ENCODE measurements around the gene RCC1.
A peak's percentile ranks its signal among the peaks of the same experiment; 100 is the strongest.

Gene RCC1, protein sequence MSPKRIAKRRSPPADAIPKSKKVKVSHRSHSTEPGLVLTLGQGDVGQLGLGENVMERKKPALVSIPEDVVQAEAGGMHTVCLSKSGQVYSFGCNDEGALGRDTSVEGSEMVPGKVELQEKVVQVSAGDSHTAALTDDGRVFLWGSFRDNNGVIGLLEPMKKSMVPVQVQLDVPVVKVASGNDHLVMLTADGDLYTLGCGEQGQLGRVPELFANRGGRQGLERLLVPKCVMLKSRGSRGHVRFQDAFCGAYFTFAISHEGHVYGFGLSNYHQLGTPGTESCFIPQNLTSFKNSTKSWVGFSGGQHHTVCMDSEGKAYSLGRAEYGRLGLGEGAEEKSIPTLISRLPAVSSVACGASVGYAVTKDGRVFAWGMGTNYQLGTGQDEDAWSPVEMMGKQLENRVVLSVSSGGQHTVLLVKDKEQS

DNA sequence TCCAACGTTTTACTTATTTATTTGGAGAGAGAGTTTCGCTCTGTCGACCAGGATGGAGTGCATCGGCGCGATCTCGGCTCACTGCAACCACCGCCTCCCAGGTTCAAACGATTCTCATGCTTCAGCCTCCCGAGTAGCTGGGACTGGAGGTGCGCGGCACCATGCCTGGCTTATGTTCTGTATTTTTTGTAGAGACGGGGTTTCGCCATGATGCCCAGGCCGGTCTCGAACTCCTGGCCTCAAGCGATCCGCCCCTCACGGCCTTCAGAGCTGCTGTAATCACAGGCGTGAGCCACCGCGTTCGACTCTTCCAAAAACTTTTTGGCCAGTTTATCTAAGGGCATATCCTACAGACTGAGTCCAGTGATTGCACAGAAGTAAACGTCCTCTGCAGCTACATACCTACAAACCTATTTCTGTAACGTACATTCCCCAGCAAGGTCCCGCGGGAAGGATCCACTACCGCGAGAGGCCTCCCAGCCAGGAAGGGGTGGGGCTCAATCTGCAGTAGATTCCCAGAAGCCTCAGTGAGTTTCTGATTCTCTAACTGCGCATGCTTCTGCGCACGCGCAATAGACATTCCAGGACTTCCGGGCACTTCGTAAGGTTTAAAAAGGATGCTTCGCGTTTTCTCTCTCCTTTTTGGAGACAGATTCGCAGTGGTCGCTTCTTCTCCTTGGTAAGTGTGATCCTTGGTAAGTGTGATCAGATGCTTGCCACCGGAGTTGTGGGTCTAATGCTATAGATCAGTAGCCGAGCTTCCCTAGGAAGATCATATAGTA lies at the start of gene RCC1:
Gene RCC1, plus strand, starts transcription at position 638 of the 782 bp plus-strand sequence. CDS start 23,824 bp downstream, outside the sequence.
- Histone ChIP-seq H3K4me1 (no peaks in the 10 kb centered on the region), H3K9ac (peak within 1 kb of the TSS; percentile 67), H3K9me3 (ENCODE audit: control insufficient read depth, low read length) (no peaks in the 10 kb centered on the region), H3K4me2 (ENCODE audit: low read length) (peak within 1 kb of the TSS; percentile 64), H3K27me3 (ENCODE audit: control insufficient read depth, insufficient read depth, low read length) (no peaks in the 10 kb centered on the region), H3K27ac (peak within 1 kb of the TSS; percentile 56), H2AFZ (peak within 1 kb of the TSS; percentile 90), H3K4me3 (ENCODE audit: low read depth, low read length) (peak within 1 kb of the TSS; percentile 86), H3K36me3 (ENCODE audit: control insufficient read depth, insufficient read depth, low read length) (no peaks in the 10 kb centered on the region), H3K79me2 (no peaks in the 10 kb centered on the region)
- TF ChIP-seq, protein P1, sequence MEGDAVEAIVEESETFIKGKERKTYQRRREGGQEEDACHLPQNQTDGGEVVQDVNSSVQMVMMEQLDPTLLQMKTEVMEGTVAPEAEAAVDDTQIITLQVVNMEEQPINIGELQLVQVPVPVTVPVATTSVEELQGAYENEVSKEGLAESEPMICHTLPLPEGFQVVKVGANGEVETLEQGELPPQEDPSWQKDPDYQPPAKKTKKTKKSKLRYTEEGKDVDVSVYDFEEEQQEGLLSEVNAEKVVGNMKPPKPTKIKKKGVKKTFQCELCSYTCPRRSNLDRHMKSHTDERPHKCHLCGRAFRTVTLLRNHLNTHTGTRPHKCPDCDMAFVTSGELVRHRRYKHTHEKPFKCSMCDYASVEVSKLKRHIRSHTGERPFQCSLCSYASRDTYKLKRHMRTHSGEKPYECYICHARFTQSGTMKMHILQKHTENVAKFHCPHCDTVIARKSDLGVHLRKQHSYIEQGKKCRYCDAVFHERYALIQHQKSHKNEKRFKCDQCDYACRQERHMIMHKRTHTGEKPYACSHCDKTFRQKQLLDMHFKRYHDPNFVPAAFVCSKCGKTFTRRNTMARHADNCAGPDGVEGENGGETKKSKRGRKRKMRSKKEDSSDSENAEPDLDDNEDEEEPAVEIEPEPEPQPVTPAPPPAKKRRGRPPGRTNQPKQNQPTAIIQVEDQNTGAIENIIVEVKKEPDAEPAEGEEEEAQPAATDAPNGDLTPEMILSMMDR (IDR thresholded peaks at IDR 0.05), result no peak

DNA sequence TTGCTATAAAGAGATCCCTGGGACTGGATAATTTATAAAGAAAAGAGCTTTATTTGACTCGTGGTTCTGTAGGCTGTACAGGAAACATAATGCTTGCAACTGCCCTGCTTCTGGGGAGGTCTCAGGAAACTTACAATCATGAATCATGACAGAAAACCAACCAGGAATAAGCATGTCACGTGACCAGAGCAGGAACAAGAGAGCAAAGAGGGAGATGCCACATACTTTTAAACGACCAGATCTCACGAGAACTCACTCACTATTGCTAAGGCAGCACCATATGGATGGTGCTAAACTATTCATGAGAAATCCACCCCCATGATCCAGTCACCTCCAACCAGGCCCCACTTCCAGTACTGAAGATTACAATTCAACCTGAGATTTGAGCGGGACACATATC lies 49.8 kb upstream of the RCC1 start:
- H3K36me3 ChIP-seq (ENCODE audit: control insufficient read depth, insufficient read depth, low read length), result no peaks in the 10 kb centered on the region
- H3K27ac ChIP-seq, result no peak overlapping the region
- no peak overlapping the region for H2AFZ ChIP-seq
- TF ChIP-seq, protein P1 (IDR thresholded peaks at IDR 0.05), result no peak
- H3K27me3 ChIP-seq (ENCODE audit: control insufficient read depth, insufficient read depth, low read length), result no peaks in the 10 kb centered on the region
- no peaks in the 10 kb centered on the region for H3K9me3 ChIP-seq (ENCODE audit: control insufficient read depth, low read length)
- no peaks in the 10 kb centered on the region for H3K79me2 ChIP-seq
- H3K9ac ChIP-seq, result no peak overlapping the region
- no peak overlapping the region for H3K4me2 ChIP-seq (ENCODE audit: low read length)
- H3K4me3 ChIP-seq (ENCODE audit: low read depth, low read length), result no peak overlapping the region
- H3K4me1 ChIP-seq, result peaks cover 6% of the 10 kb centered on the region

DNA sequence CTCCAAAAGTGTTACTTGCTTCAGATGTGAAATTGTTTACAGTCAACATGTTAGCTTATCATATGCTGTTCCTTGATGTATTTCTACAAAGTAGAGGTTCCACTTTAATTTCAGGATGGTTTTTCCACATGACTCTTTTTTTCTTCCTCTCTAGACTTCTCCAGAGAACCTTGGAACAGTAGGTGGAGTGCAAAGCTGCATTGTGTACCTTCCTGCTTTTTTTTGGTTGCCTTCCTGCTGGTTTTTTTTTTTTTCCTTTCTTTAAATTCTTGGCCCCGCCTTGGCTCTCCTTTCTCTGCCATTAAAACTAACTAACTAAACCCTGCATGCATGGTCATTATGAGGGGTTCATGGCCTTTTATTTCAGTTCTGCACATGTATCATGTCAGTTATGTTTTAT lies 48.2 kb upstream of the RCC1 start:
- Histone ChIP-seq H3K9me3 (ENCODE audit: control insufficient read depth, low read length) (no peaks in the 10 kb centered on the region), H3K27ac (no peak overlapping the region), H3K36me3 (ENCODE audit: control insufficient read depth, insufficient read depth, low read length) (no peaks in the 10 kb centered on the region), H2AFZ (no peak overlapping the region), H3K27me3 (ENCODE audit: control insufficient read depth, insufficient read depth, low read length) (no peaks in the 10 kb centered on the region), H3K79me2 (no peaks in the 10 kb centered on the region), H3K9ac (no peak overlapping the region), H3K4me1 (peaks cover 6% of the 10 kb centered on the region), H3K4me2 (ENCODE audit: low read length) (no peak overlapping the region), H3K4me3 (ENCODE audit: low read depth, low read length) (no peak overlapping the region)
- TF ChIP-seq, protein P1 (IDR thresholded peaks at IDR 0.05), result no peak

DNA sequence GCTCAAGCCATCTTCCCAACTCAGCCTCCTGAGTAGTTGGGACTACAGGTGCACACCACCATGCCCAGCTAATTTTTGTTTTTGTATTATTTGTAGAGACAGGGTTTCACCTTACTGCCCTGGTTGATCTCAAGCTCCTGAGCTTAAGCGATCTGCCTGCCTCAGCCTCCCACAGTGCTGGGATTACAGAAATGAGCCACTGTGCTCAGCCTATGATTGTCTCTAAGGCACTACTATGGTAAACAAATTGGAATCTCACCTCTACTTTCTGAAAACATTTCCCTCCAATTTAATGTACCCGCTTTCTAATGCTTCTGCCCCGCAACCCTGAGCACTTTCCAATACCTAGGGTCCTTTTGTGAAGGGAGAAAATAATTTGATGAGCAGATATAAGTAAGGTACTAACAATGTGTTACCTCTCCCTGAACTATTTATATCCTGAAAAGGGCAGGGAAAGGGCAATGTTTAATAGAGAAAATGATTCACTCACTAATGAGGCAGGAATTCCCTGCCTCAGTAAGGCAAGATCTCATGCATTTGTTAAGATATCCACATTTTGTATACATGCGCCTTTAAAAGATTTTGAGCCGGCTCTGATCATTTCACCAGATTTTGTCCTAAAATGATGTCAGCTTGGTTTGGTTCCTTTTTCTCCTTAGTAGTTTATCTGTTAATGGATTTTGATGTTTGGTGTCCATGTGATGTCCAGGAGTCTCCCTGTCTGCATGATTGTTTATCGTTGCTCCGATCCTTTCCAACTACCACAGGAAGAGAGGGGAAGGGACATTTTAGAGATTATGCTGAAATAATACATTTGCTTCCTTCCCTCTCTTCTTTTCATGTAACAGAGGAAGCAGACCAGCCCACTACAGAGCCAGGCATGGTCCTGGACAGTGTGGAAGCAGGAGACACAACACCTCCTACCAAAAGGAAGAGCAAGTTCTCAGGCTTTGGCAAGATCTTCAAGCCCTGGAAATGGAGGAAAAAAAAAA lies 47.3 kb upstream of the RCC1 start:
- TF ChIP-seq, protein P1 (IDR thresholded peaks at IDR 0.05), result no peak
- Histone ChIP-seq H3K9ac (no peak overlapping the region), H3K4me2 (ENCODE audit: low read length) (no peak overlapping the region), H3K36me3 (ENCODE audit: control insufficient read depth, insufficient read depth, low read length) (no peaks in the 10 kb centered on the region), H3K4me3 (ENCODE audit: low read depth, low read length) (no peak overlapping the region), H2AFZ (no peak overlapping the region), H3K27ac (no peak overlapping the region), H3K27me3 (ENCODE audit: control insufficient read depth, insufficient read depth, low read length) (no peaks in the 10 kb centered on the region), H3K79me2 (no peaks in the 10 kb centered on the region), H3K9me3 (ENCODE audit: control insufficient read depth, low read length) (no peaks in the 10 kb centered on the region), H3K4me1 (peaks cover 6% of the 10 kb centered on the region)
